Upper lobe of left lung (tissue), 4 donors: Measurements from ENCODE around the gene LRCH1.

Experiments used
- EP300 ChIP-seq, 4 donors: sonication (generic); formaldehyde crosslinking; IDR thresholded peaks; one replicate each; pipeline ENCODE4 v1.5.1; 2017; ENCODE audit warnings: antibody characterized with exemption in 4 of 4, control low read depth in 2 of 4
- TF ChIP-seq, protein P1 (sequence below), 6 experiments: fragments of 450-650 bp in 4 of 6; fragments of 200-600 bp in 2 of 6; sonication (generic) in 2 of 6; IDR thresholded peaks; one replicate each; pipeline ENCODE4 v1.5.1; 2016 to 2019; ENCODE audit warnings: antibody characterized with exemption in 6 of 6

- TF ChIP-seq, protein P1, sequence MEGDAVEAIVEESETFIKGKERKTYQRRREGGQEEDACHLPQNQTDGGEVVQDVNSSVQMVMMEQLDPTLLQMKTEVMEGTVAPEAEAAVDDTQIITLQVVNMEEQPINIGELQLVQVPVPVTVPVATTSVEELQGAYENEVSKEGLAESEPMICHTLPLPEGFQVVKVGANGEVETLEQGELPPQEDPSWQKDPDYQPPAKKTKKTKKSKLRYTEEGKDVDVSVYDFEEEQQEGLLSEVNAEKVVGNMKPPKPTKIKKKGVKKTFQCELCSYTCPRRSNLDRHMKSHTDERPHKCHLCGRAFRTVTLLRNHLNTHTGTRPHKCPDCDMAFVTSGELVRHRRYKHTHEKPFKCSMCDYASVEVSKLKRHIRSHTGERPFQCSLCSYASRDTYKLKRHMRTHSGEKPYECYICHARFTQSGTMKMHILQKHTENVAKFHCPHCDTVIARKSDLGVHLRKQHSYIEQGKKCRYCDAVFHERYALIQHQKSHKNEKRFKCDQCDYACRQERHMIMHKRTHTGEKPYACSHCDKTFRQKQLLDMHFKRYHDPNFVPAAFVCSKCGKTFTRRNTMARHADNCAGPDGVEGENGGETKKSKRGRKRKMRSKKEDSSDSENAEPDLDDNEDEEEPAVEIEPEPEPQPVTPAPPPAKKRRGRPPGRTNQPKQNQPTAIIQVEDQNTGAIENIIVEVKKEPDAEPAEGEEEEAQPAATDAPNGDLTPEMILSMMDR (IDR thresholded peaks at IDR 0.05), result no peak
- TF ChIP-seq EP300 (IDR thresholded peaks at IDR 0.05), result no peak
Observed at GRCh38 chr13:46556418-46556779, 3.4 kb downstream of the LRCH1 start.
